Germinal center (tissue), 1 donor: Measurements from ENCODE around the gene HIVEP2.
A peak's percentile ranks its signal among the peaks of the same experiment; 100 is the strongest.

Experiments used
- DNase-seq: peaks from one replicate; pipeline ENCODE4 v3.0.0; 2012; ENCODE audit warnings: mixed read lengths, low spot score

HIVEP2 gene

GRCh38 chr6:142783499-142783898 is 161.5 kb downstream of the HIVEP2 start:
- no peak for DNase-seq

GRCh38 chr6:142781129-142781528 is 163.8 kb downstream of the HIVEP2 start:
- no peak for DNase-seq

- DNase-seq = no peak
Observed at GRCh38 chr6:142773859-142774648, 170.9 kb downstream of the HIVEP2 start.

- no peak for DNase-seq
Observed at GRCh38 chr6:142773324-142773723, 171.7 kb downstream of the HIVEP2 start.

- DNase-seq = no peak
Observed at GRCh38 chr6:142771162-142771561, 173.8 kb downstream of the HIVEP2 start.

- no peak for DNase-seq
Observed at GRCh38 chr6:142765306-142765705, 179.7 kb downstream of the HIVEP2 start.

GRCh38 chr6:142764311-142764710 is 180.7 kb downstream of the HIVEP2 start:
- no peak for DNase-seq

GRCh38 chr6:142763205-142763604 is 181.8 kb downstream of the HIVEP2 start:
- no peak for DNase-seq

- no peak for DNase-seq
Observed at GRCh38 chr6:142761756-142762155, 183.2 kb downstream of the HIVEP2 start.

GRCh38 chr6:142760152-142760551 is 184.8 kb downstream of the HIVEP2 start:
- DNase-seq = no peak

- no peak for DNase-seq
Observed at GRCh38 chr6:142758629-142759025, 186.3 kb downstream of the HIVEP2 start.

GRCh38 chr6:142757852-142758628 is 186.9 kb downstream of the HIVEP2 start:
- DNase-seq = no peak

- DNase-seq = no peak
Observed at GRCh38 chr6:142756215-142756630, 188.8 kb downstream of the HIVEP2 start.

GRCh38 chr6:142753196-142753595 is 191.8 kb downstream of the HIVEP2 start:
- DNase-seq = no peak

- no peak for DNase-seq
Observed at GRCh38 chr6:142752348-142752747, 192.6 kb downstream of the HIVEP2 start.

GRCh38 chr6:142751452-142751851 is 193.5 kb downstream of the HIVEP2 start:
- DNase-seq = no peak

- DNase-seq = no peak
Observed at GRCh38 chr6:142750998-142751397, 194.0 kb downstream of the HIVEP2 start.

GRCh38 chr6:142749556-142749955 is 195.4 kb downstream of the HIVEP2 start:
- no peak for DNase-seq

- DNase-seq = peak; percentile 50
Observed at GRCh38 chr6:142746524-142746923, 198.5 kb downstream of the HIVEP2 start.

- DNase-seq = no peak
Observed at GRCh38 chr6:142744836-142745235, 200.1 kb downstream of the HIVEP2 start.

GRCh38 chr6:142740449-142740848 is 204.5 kb downstream of the HIVEP2 start:
- DNase-seq = no peak

- no peak for DNase-seq
Observed at GRCh38 chr6:142738731-142739130, 206.2 kb downstream of the HIVEP2 start.

- DNase-seq = no peak
Observed at GRCh38 chr6:142738035-142738396, 207.0 kb downstream of the HIVEP2 start.
